H9 (cell line): ENCODE results near the gene PPIH. TPM values are rescaled to one million over a fixed set of nuclear protein-coding genes. Genes with fewer than 3 reads are reported as not detected.

Source experiments
- DNase-seq: peaks from one replicate; pipeline ENCODE4 v3.0.0-alpha.2; 2017
- H2AFZ ChIP-seq: one replicate; pipeline ENCODE4 v1.6.1; 2013; ENCODE audit warnings: mild to moderate bottlenecking, low read length, control low read depth, moderate library complexity
- H2AK5ac ChIP-seq: 2 replicates; pipeline ENCODE4 v1.6.1; 2013; ENCODE audit warnings: low read length, control low read depth, mixed read lengths; ENCODE audit not compliant: insufficient read length
- H2BK120ac ChIP-seq: one replicate; pipeline ENCODE4 v1.6.1; 2013; ENCODE audit warnings: low read depth, mild to moderate bottlenecking, low read length, control low read depth, inconsistent platforms; ENCODE audit not compliant: poor library complexity, severe bottlenecking
- H2BK12ac ChIP-seq: 2 replicates; pipeline ENCODE4 v1.6.1; 2013; ENCODE audit warnings: low read length, control low read depth, mixed read lengths, low read depth; ENCODE audit not compliant: insufficient read length
- H2BK15ac ChIP-seq: 2 replicates; pipeline ENCODE4 v1.6.1; 2013; ENCODE audit warnings: low read depth, low read length, control low read depth
- H2BK20ac ChIP-seq: one replicate; pipeline ENCODE4 v1.6.1; 2013; ENCODE audit warnings: low read depth, mild to moderate bottlenecking, low read length, control low read depth, inconsistent platforms; ENCODE audit not compliant: poor library complexity, severe bottlenecking
- H2BK5ac ChIP-seq: 2 replicates; pipeline ENCODE4 v1.6.1; 2013; ENCODE audit warnings: low read length, control low read depth, mixed read lengths; ENCODE audit not compliant: insufficient read length
- H3K14ac ChIP-seq: 2 replicates; pipeline ENCODE4 v1.6.1; 2013; ENCODE audit warnings: low read length, control low read depth; ENCODE audit not compliant: insufficient read depth
- H3K18ac ChIP-seq: 2 replicates; pipeline ENCODE4 v1.6.1; 2013; ENCODE audit warnings: low read depth, mild to moderate bottlenecking, mixed read lengths, low read length, control low read depth; ENCODE audit not compliant: insufficient read length
- H3K23ac ChIP-seq: 2 replicates; pipeline ENCODE4 v1.6.1; 2013; ENCODE audit warnings: low read length, control low read depth, mixed read lengths, low read depth; ENCODE audit not compliant: insufficient read length
- H3K23me2 ChIP-seq: 2 replicates; pipeline ENCODE4 v1.6.1; 2013; ENCODE audit warnings: low read depth, mild to moderate bottlenecking, mixed read lengths, low read length, control low read depth; ENCODE audit not compliant: insufficient read length, poor library complexity, severe bottlenecking
- H3K27ac ChIP-seq: 2 replicates; pipeline ENCODE4 v1.5.1; 2013; ENCODE audit warnings: low read length, control low read depth, mixed read lengths, low read depth; ENCODE audit not compliant: insufficient read length
- H3K27me3 ChIP-seq: 2 replicates; pipeline ENCODE4 v1.6.1; 2013; ENCODE audit warnings: low read length, control low read depth, inconsistent platforms; ENCODE audit not compliant: insufficient read depth
- H3K4ac ChIP-seq: 2 replicates; pipeline ENCODE4 v1.6.1; 2013; ENCODE audit warnings: low read depth, mild to moderate bottlenecking, control low read depth, inconsistent platforms, low read length, moderate library complexity
- H3K4me1 ChIP-seq: 2 replicates; pipeline ENCODE4 v1.6.1; 2013; ENCODE audit warnings: low read length, control low read depth, inconsistent platforms; ENCODE audit not compliant: insufficient read depth
- H3K4me2 ChIP-seq: 2 replicates; pipeline ENCODE4 v1.6.1; 2013; ENCODE audit warnings: low read length, control low read depth, mixed read lengths; ENCODE audit not compliant: insufficient read length, insufficient read depth
- H3K56ac ChIP-seq: 2 replicates; pipeline ENCODE4 v1.6.1; 2013; ENCODE audit warnings: low read depth, mild to moderate bottlenecking, mixed read lengths, low read length, control low read depth; ENCODE audit not compliant: insufficient read length
- H3K79me1 ChIP-seq: 2 replicates; pipeline ENCODE4 v1.6.1; 2013; ENCODE audit warnings: low read depth, mild to moderate bottlenecking, moderate library complexity, low read length, control low read depth, inconsistent platforms; ENCODE audit not compliant: insufficient read depth, poor library complexity, severe bottlenecking
- H3K79me2 ChIP-seq: 2 replicates; pipeline ENCODE4 v1.6.1; 2013; ENCODE audit warnings: low read length, control low read depth, inconsistent platforms; ENCODE audit not compliant: insufficient read depth
- H3K9ac ChIP-seq: 2 replicates; pipeline ENCODE4 v1.6.1; 2013; ENCODE audit warnings: low read length, control low read depth, mixed read lengths; ENCODE audit not compliant: insufficient read length; ENCODE audit errors: extremely low read depth
- H3K9me3 ChIP-seq: one replicate; pipeline ENCODE4 v1.6.1; 2013; ENCODE audit warnings: low read depth, low read length, inconsistent platforms; ENCODE audit not compliant: control insufficient read depth
- H3T11ph ChIP-seq: one replicate; pipeline ENCODE4 v1.6.1; 2013; ENCODE audit warnings: mild to moderate bottlenecking, low read length, control low read depth, inconsistent platforms
- H4K20me1 ChIP-seq: one replicate; pipeline ENCODE4 v1.6.1; 2013; ENCODE audit not compliant: control insufficient read depth, insufficient read length, insufficient read depth
- H4K5ac ChIP-seq: 2 replicates; pipeline ENCODE4 v1.6.1; 2013; ENCODE audit warnings: low read depth, mild to moderate bottlenecking, mixed read lengths, low read length, control low read depth; ENCODE audit not compliant: insufficient read length
- H4K8ac ChIP-seq: replicated peaks from 2 replicates; pipeline ENCODE4 v1.6.1; 2013; ENCODE audit warnings: low read length, control low read depth, mixed read lengths, low read depth; ENCODE audit not compliant: insufficient read length
- H4K91ac ChIP-seq: 2 replicates; pipeline ENCODE4 v1.6.1; 2013; ENCODE audit warnings: low read depth, mild to moderate bottlenecking, moderate library complexity, mixed read lengths, low read length, control low read depth; ENCODE audit not compliant: insufficient read length
- H3K27ac Mint-ChIP-seq, 3 experiments: 2 replicates in 2 of 3; 3 replicates in 1 of 3; pipeline ENCODE4 v1.8.0; 2020 to 2021; ENCODE audit warnings: mixed read lengths in 3 of 3, mild to moderate bottlenecking in 1 of 3, moderate library complexity in 1 of 3
- H3K27me3 Mint-ChIP-seq: 2 replicates; pipeline ENCODE4 v1.8.0; 2021; ENCODE audit warnings: low read depth, mild to moderate bottlenecking, moderate library complexity, mixed read lengths
- H3K36me3 Mint-ChIP-seq, 3 experiments: 2 replicates in 2 of 3; 3 replicates in 1 of 3; pipeline ENCODE4 v1.8.0; 2020 to 2021; ENCODE audit warnings: low read depth in 3 of 3, mixed read lengths in 3 of 3; ENCODE audit not compliant: insufficient read depth in 1 of 3
- H3K4me1 Mint-ChIP-seq, 2 experiments: 2 replicates each; pipeline ENCODE4 v1.8.0; 2020; ENCODE audit warnings: mixed read lengths in 2 of 2
- H3K4me3 Mint-ChIP-seq, 2 experiments: 2 replicates in 1 of 2; 3 replicates in 1 of 2; pipeline ENCODE4 v1.8.0; 2020 to 2021; ENCODE audit warnings: mild to moderate bottlenecking in 2 of 2, mixed read lengths in 2 of 2, moderate library complexity in 1 of 2
- H3K9me3 Mint-ChIP-seq, 2 experiments: 2 replicates in 1 of 2; 3 replicates in 1 of 2; pipeline ENCODE4 v1.8.0; 2020; ENCODE audit warnings: mild to moderate bottlenecking in 2 of 2, mixed read lengths in 2 of 2, moderate library complexity in 1 of 2
- CTCF ChIP-seq: fragments of 200-600 bp; sonication (generic); conservative IDR thresholded peaks from 3 replicates; pipeline ENCODE4 v1.8.0; 2021; ENCODE audit warnings: antibody characterized with exemption, mild to moderate bottlenecking
- WGBS: extraction: QIAGEN DNeasy Blood & Tissue Kit; methylation state at CpG from one replicate; pipeline ENCODE4 v1.1.7; 2013; ENCODE audit warnings: missing lambda C conversion rate, low lambda C conversion rate, mixed read lengths; ENCODE audit not compliant: insufficient read length; ENCODE audit errors: extremely low coverage; 5-methylcytosine and 5-hydroxymethylcytosine counted together
- total RNA-seq: library from RNA; stranded (reverse); gene quantifications from 2 replicates; pipeline ENCODE4 v1.2.1, GENCODE V29; 2021

The PPIH gene
- total RNA-seq, 1 experiment from 2014 or later = 89.3 TPM

GRCh38 chr1:42689912-42690311 is 31.7 kb downstream of the PPIH start:
- Histone ChIP-seq H4K20me1 (no peaks in the 10 kb centered on the region), H3K4me2 (no peak overlapping the region), H3K56ac (no peak overlapping the region), H2AK5ac (no peak overlapping the region), H4K8ac (no peak overlapping the region), H2BK20ac (no peak overlapping the region), H3K14ac (no peak overlapping the region), H4K5ac (no peak overlapping the region), H2BK120ac (no peak overlapping the region), H2AFZ (no peak overlapping the region), H3K9ac (no peak overlapping the region), H3T11ph (no peak overlapping the region), H3K4me1 (no peaks in the 10 kb centered on the region; the same call in 1 of the 2 replicates), H3K79me1 (peaks cover 4% of the 10 kb centered on the region), H4K91ac (no peak overlapping the region), H3K18ac (no peak overlapping the region), H3K27ac (no peak overlapping the region), H3K79me2 (peaks cover 84% of the 10 kb centered on the region), H3K27me3 (no peaks in the 10 kb centered on the region), H2BK5ac (no peak overlapping the region), H3K9me3 (no peaks in the 10 kb centered on the region), H2BK12ac (no peak overlapping the region), H2BK15ac (no peak overlapping the region), H3K23me2 (no peaks in the 10 kb centered on the region), H3K4ac (no peak overlapping the region), H3K23ac (no peak overlapping the region)
- no peak for TF ChIP-seq CTCF
- no peak overlapping the region for H3K4me3 Mint-ChIP-seq
- DNase-seq = no peak
- no peaks in the 10 kb centered on the region for H3K27me3 Mint-ChIP-seq
- H3K27ac Mint-ChIP-seq = no peak overlapping the region; a peak in 1 of 7 replicates
- H3K9me3 Mint-ChIP-seq = no peaks in the 10 kb centered on the region
- WGBS = no CpG with 5 or more reads among the region's 3 CpGs
- peaks cover 60 to 67% of the 10 kb centered on the region in 2 experiments for H3K4me1 Mint-ChIP-seq
- peaks cover 17 to 58% (median 51%) of the 10 kb centered on the region in 3 experiments for H3K36me3 Mint-ChIP-seq
